HL-60 (cell line): ENCODE measurements around the gene SERPINA1.

Experiments
- DNase-seq, 2 experiments: peaks; one replicate each; pipeline ENCODE4 v3.0.0-alpha.2; 2010 to 2020; ENCODE audit warnings: low read depth in 1 of 2, low spot score in 1 of 2
- H3K27ac ChIP-seq: fragments of 250-450 bp; sonication (Bioruptor Pico); replicated peaks from 2 replicates; pipeline ENCODE4 v1.5.1; 2020; ENCODE audit warnings: mild to moderate bottlenecking, moderate library complexity
- H3K27me3 ChIP-seq: fragments of 250-450 bp; sonication (Bioruptor Pico); 2 replicates; pipeline ENCODE4 v1.5.1; 2021; ENCODE audit warnings: mild to moderate bottlenecking, moderate library complexity; ENCODE audit not compliant: insufficient read depth, poor library complexity, severe bottlenecking
- H3K4me3 ChIP-seq: replicated peaks from 2 replicates; pipeline ENCODE4 v1.5.1; 2011; ENCODE audit warnings: mild to moderate bottlenecking, control low read depth, low read length; ENCODE audit not compliant: insufficient read depth
- CTCF ChIP-seq: IDR thresholded peaks from one replicate; pipeline ENCODE4 v1.5.1; 2011; ENCODE audit warnings: low read length, control low read depth, inconsistent platforms; ENCODE audit not compliant: insufficient read depth
- GABPA ChIP-seq: IDR thresholded peaks from 2 replicates; pipeline ENCODE4 v1.6.1; 2012; ENCODE audit warnings: low read depth
- POLR2AphosphoS5 ChIP-seq: IDR thresholded peaks from 2 replicates; pipeline ENCODE4 v1.6.1; 2012; ENCODE audit warnings: low read depth
- REST ChIP-seq: IDR thresholded peaks from 2 replicates; pipeline ENCODE4 v1.6.1; 2012; ENCODE audit warnings: low read depth; ENCODE audit not compliant: insufficient replicate concordance
- SPI1 ChIP-seq: IDR thresholded peaks from 2 replicates; pipeline ENCODE4 v1.6.1; 2012; ENCODE audit warnings: low read depth, mild to moderate bottlenecking, borderline replicate concordance

The SERPINA1 gene

DNA sequence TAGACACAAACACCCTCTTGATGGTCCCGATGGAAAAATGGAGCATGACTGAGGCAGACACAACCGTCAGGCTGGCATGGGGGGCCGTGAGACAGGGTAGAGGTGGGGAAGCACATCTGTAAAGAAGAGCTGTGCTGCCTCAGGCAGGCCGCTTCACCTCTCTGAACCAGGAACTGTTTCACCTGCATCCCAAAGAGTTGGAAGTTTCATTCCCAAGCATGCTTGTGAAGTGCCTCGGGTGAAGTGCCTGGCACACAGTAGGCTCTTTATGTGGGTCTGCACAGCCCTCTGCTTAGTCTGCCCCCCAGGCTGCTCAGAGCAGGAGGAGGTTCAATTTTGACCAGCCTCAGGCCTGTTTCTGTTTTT lies 685 bp upstream of the SERPINA1 start:
- Histone ChIP-seq H3K4me3 (no peak overlapping the region), H3K27ac (no peak overlapping the region), H3K27me3 (no peaks in the 10 kb centered on the region)
- TF ChIP-seq GABPA (no peak), POLR2AphosphoS5 (no peak), REST (no peak), SPI1 (no peak), CTCF (no peak)
- DNase-seq: no peak

DNA sequence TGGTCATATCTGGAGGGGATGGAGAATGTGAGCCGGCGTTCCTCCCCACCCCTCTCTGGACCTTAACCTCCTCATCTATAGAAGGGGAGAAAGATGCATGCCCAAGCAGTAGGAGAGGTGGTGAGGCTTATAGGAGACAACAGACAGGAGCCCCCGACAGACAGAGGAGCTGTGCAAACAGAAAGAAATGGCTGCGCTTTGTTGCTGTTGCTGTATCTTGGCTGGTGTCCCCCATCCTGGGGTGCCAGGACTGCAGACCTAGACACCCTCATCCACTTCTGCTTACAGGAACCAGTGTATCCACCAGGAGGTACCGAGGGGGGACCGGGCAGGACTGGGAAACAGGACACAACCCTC lies 397 bp downstream of the SERPINA1 start:
- no peak for DNase-seq
- Histone ChIP-seq H3K4me3 (no peak overlapping the region), H3K27me3 (no peaks in the 10 kb centered on the region), H3K27ac (0 out of 2 replicates have a peak overlapping the region, but pooled peaks have one; percentile 5)
- no peak for TF ChIP-seq GABPA

GRCh38 chr14:94387051-94388026 lies 1.1 kb downstream of the SERPINA1 start:
- Histone ChIP-seq H3K27ac (0 out of 2 replicates have a peak overlapping the region, but pooled peaks have one; percentile 5), H3K27me3 (no peaks in the 10 kb centered on the region), H3K4me3 (no peak overlapping the region)
- TF ChIP-seq REST: no peak
- TF ChIP-seq SPI1: no peak
- TF ChIP-seq POLR2AphosphoS5: no peak
- no peak for TF ChIP-seq GABPA
- TF ChIP-seq CTCF: no peak
- DNase-seq: no peak

DNA sequence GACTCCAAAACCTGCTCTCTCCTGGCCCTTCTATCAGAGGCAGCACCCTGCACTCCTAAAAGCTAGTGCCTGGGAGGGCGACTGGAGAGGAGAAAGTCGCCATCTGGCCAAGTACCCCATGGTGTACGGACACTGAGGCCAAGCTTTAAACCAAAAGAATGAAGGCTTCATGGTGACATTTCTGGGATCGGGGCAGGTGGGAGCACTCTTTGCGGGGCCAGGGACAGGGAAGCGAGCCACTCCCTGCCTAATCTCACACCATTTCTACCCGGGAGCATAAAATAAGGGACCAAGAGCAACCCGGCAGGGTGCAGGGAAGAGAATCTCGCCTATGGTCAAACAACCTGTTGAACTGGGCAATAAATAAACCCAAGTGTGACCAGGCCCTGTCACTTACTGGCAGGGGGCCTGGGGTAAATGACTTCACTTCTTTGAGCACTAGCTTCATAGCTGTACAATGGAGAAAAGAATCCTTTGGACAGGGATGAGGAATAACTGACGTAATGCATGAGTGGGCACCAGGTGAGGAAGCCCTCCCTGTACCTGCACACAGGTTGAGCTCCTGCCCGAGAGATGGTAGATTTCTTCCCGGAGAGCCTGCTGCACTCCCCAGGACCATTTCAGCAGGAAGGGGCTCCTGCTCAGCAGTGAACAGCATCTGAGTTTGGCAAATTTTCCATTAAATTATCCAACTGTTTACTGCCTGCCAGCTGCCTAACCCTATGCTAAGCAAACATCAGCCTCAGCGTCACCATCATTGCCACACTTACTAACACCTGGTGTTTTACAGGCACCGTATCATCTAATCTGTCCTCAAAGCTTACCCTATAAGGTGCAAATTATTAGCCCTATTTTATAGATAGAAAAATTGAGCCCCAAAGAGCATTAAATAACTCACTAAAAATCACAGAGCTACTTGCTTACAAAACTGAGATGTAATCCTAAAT lies 2.0 kb downstream of the SERPINA1 start:
- no peak overlapping the region for H3K27ac ChIP-seq
- TF ChIP-seq POLR2AphosphoS5 (no peak), REST (no peak), SPI1 (no peak), GABPA (no peak), CTCF (no peak)
- no peaks in the 10 kb centered on the region for H3K27me3 ChIP-seq
- no peak overlapping the region for H3K4me3 ChIP-seq
- DNase-seq: no peak
